DMS79 (cell line): ENCODE results near the gene SLC5A10.
"Not testable (repeated sequence)": the region's sequence is repeated elsewhere in the genome, so short reads cannot be mapped to it uniquely, and the experiment has no call there.

Experiments used
- DNase-seq: peaks from one replicate; lab custom pipeline; 2025; lab: John Stamatoyannopoulos, UW

The SLC5A10 gene

DNA sequence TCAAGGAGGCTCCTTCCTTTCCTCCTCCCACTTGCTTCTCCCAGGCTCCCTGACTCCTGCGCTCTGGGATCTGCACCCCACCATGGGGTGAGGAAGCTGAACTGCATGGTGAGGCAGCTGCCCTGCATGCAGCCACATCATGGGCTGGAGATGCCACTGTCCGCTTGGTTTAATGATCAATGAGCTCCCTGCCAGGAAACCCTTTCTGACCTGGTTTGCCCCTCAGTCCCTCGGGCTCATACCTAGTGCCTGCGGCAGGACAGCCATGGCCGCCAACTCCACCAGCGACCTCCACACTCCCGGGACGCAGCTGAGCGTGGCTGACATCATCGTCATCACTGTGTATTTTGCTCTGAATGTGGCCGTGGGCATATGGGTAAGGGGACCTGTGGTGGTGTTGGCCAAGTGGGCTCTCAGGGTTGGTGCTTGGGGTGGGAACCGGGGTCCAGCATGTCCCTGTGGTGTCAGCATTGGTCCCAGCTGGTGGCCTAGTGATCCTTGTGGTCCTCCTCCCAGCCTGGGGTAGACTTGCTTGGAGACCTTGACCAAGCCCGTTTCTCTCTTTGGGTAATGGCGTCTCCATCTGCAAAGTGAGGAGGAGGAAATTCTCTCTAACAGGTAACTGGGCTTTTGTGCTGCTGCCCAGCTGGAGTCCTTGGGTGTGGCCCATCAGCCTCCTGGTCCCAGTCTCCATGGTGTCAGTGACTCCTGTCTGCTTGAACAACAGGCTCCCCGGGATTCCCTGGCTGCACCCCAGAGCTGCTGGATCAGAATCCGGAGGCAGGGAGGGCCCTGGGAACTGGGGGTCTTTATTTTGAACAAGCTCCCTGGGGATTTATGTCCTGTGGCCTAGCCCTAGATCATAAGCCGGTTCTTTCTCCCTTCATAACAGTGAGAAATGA is at the start of gene SLC5A10:
Gene SLC5A10 (plus strand): TSS at position 225 of the 902 bp plus-strand sequence. CDS start 41 bp downstream, at position 266.
- DNase-seq: no peak

DNA sequence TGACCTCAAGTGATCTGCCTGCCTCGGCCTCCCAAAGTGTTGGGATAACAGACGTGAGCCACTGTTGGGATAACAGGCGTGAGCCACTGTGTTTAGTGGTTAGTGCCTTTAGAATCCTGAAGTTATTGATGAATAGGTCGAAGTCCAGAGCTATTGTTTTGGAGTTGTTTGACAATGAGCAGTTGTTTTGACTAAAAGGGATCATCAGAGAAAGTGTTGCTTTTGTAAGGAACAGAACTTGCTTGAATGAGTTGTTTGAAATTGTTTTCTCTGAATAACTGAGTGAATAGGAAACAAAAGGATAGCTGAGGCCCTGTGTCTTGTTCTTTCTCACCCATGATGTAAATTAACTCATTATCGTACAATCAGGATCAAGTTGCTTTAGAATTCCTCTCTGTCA is 47.5 kb upstream of the SLC5A10 start:
- DNase-seq: no peak

DNA sequence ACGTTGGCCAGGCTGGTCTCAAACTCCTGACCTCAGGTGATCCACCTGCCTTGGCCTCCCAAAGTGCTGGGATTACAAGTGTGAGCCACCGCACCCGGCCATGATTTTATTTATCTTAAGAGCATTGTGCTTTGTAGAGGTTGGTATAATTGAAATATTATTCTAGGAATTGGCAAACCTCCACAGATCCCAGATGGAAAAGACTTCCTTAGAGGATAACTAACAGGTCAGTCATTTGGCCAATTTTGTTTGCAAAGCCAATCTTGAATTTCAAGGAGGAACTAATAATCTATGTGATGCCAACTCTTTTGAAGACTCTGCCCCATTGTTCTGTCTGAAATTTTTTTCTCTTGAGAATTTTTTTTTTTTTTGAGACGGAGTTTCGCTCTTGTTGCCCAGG is 46.7 kb upstream of the SLC5A10 start:
- DNase-seq: no peak

DNA sequence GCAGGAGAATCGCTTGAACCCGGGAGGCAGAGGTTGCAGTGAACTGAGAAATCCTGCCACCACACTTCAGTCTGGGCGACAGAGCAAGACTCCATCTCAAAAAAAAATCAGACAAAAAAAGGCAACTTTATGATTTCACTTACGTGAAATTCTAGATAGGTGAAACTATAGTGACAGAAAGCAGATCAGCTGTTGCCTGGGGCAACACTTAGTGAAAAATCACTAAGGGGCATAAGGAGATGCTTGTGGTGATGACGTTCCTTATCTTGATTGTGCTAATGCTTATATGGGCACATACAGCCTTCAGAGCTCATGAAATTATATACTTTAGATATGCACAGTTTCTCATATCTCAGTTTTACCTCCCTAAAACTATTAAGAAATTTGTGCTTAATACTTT is 41.6 kb upstream of the SLC5A10 start:
- no peak for DNase-seq

DNA sequence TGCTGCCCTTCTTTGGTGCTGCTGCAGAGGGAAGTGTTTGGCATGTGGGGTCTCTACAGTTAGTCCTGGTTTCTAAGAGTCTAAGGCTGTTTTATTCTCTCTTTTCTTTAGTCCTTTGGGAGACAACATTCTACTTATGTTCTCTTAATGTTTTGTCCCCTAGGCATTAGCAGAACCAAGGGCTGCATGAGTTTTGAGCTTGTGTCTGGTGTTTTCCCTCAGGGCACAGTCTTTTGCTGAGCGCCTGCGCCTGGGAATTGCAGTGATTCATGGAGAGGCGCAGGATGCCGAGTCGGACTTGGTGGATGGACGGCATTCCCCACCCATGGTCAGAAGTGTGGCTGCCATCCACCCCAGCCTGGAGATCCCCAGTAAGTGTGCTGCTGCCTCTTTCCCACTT is 41.1 kb upstream of the SLC5A10 start:
- no peak for DNase-seq

DNA sequence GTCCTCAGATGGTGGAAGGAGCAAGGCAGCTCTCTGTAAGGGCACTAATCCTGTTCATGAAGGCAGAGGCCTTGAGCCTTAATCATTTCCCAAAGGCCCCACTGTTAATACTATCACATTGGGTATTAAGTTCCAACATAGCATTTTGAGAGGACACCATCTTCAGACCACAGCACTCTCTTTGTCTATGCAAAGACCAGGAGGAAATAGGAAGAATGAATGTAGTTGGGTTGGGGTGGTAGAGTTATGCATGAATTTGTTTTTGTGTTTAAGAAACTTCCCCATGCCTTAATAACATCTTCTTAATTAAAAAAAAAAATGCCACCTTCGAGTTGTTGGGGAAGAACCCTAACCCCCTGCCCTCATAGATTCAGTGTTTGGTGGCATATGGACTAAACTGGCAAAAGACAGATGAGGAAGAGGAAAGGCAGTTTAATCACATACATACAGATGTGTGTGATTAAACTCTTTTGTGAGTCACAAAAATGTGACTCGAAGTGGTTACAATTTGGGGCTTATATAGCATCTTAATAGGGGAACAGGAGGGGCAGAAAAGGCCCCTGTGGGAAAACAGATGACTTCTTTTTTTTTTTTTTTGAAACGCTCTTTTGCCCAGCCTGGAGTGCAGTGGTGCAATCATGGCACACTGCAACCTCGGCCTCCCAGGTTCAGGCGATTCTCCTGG is 35.0 kb upstream of the SLC5A10 start:
- DNase-seq: no peak

DNA sequence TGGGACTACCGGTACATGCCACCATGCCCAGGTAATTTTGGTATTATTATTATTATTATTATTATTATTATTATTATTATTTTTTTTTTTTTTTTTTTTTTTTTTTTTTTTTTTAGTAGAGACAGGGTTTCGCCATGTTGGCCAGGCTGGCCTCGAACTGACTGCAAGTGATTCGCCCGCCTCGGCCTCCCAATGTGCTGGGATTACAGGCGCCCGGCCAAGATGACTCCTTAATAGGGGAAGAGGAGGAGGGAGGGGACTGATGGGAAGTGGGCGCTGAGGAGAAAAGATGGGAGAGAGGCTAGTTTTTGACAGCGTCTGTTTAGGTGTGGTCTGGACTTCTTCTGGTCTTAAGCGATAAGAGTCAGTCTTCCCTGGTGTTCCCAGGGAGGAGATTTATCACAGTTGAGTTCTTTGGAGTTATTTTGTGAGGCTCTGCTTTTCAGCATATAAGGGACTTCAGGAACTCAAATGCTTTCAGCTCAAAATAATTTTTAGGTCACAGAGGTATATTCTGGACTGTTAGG is 34.4 kb upstream of the SLC5A10 start:
- DNase-seq: no peak

DNA sequence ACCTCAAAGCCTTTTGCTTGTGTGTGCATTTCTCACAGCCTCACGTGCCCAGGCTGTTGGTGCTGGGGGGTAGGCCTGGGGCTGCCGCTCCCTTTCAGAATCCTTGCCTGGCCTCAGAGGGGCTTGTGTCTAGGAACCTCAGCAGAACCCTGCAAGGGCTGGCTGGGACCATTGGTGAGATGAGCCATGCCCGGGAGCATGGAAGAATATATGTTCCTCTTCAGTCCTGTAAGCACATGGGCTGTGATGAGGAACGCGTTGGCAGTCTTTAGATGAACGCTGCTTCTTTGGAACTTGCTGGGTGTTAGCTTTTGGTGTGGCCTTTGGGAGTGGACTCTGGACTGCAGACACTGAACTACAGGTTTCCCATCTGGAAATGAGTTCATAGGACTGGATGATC is 32.0 kb upstream of the SLC5A10 start:
- DNase-seq: no peak

DNA sequence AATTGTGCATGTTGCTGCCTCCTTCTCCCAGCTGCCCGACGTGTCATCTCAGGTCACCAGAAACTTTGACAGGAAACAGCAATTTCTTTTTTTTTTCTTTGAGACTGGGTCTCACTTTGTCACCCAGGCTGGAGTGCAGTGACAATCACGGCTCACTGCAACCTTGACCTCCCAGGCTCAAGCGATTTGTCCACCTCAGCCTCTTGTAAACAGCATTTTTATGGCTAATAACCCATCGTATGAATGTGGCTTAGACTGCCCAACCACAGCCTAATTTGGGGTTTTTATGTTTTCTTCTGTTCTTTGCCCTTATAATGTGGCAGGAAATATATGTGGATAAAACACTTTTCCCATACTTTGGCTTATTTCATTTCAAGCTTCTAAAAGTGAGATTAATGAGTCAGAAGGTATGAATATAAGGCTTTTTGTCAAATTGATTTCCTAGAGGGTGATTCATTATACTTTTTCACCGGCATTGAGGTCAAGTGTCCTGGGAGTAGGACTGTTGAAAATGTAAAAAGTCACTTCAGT is 31.0 kb upstream of the SLC5A10 start:
- no peak for DNase-seq

DNA sequence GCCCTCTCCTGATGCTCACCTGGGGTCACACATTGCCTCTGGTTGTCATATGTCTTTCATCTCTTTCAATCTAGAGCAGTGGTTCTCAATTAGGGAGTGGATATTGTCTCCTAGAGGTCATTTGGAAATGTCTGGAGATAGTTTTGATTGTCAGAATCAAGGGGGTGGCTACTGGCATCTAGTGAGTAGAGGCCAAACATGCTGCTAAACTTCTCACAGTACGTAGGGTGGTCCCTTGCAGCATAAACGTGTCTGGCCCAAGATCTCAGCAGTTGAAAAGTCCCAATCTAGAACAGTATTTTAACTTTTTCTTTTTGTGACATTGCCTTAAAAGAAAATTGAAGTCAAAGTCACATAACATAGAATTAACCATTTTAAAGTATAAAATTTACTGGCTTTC is 30.5 kb upstream of the SLC5A10 start:
- DNase-seq: no peak

DNA sequence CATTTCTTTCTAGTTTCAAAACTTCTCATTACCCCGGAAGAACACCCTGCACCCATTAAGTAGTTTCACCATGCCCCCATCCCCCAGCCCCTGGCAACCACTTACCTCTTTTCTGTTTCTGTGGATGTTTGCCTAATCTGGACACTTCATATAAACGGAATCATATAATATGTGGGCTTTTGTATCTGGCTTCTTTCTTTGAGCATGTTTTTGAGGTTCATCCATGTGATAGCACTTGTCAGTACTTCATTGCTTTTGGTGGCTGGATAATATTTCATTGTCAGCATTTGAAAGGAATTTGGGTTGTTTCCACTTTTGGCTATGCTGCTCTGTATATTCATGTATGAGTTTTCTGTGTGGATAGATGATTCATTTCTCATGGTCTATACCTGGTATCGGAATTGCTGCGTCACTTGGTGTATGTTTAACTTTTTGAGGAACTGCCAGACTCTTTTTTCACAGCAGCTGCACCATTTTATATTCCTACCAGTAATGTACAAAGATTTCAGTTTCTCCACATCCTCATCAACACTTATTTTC is 30.0 kb upstream of the SLC5A10 start:
- DNase-seq: no peak

DNA sequence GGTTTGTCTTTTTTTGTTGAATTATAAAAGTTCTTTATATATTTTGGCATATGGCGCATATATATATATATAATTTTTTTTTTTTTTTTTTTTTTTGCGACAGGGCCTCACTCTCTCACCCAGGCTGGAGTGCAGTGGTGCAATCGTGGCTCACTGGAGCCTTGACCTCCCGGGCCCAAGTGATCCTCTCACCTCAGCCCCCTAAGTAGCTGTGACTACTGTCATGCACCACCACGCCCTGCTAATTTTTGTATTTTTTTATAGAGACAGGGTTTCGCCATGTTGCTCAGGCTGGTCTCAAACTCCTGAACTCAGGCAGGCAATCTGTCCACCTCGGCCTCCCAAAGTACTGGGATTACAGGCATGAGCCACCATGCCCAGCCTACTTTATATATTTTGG is 29.4 kb upstream of the SLC5A10 start:
- not testable (repeated sequence) for DNase-seq

DNA sequence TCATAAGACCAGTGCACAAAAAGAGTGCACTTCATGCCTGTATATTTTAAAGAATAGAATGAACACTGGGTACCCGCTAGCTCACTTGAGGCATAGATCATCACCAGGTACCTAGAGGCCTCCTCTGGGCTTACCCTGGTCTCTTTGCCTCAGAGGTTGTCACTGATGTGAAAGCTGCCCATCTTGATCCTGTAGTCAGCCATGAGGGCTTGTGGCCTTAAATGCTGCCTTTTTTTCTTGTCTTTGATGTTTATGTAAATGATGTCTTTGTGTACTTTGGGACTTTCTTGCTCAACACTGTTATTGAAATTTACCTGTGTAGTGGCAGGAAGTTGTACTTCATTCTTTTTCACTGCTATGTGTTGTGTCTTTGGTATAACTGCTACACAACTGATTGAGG is 26.8 kb upstream of the SLC5A10 start:
- no peak for DNase-seq

DNA sequence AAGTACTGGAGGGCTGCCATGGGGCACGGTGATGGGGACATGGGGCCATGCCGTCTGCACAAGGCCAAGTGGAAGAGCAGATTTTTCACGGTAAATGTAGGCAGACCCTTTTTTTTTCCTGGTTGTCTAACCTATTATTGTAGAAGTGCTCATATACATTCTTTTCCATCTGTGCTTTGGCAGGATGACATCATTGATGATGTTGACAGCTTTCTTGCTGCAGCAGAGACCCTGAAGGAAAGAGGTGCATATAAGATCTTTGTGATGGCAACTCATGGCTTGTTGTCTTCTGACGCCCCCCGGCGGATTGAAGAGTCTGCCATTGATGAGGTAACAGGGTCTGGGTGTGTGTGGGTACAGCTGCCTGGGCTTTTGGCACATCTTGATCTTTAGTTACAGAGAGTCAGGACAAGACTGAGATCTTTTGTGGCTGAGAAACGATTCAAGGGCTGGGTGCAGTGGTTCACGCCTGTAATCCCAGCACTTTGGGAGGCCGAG is 23.3 kb upstream of the SLC5A10 start:
- DNase-seq: no peak

DNA sequence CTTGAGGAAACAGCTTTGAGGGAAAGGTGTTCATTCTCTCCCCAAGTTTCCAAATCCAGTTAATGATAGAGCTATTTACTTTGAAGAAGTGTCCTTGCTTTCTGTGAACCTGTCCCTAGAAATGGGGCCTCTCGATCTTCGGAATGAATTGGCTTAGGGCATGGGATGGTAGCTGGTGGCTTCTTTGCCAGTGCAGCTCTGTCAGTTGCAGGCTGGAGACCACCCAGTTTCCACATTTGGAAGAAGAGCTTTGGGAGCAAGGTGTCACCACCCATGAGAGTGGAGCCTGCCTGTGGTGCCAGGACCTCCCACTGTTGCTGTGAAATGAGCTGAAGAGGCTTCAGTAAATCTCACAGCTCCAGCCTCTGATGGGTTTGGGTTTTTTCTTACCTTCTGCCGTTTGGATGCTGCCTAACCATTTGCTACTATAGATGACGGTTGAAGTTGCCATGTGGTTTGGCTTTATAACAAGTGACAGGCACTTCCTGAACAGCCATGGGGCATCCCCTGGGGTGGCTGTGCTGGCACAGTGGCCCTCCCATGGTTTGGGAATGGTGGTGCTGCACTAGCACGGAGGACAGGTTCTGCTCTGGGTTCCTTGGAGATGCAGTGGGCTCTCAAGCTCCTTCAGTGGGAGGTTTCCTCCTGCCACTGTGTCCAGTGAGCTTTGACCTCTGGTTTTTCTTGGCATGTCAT is 19.5 kb upstream of the SLC5A10 start:
- no peak for DNase-seq

DNA sequence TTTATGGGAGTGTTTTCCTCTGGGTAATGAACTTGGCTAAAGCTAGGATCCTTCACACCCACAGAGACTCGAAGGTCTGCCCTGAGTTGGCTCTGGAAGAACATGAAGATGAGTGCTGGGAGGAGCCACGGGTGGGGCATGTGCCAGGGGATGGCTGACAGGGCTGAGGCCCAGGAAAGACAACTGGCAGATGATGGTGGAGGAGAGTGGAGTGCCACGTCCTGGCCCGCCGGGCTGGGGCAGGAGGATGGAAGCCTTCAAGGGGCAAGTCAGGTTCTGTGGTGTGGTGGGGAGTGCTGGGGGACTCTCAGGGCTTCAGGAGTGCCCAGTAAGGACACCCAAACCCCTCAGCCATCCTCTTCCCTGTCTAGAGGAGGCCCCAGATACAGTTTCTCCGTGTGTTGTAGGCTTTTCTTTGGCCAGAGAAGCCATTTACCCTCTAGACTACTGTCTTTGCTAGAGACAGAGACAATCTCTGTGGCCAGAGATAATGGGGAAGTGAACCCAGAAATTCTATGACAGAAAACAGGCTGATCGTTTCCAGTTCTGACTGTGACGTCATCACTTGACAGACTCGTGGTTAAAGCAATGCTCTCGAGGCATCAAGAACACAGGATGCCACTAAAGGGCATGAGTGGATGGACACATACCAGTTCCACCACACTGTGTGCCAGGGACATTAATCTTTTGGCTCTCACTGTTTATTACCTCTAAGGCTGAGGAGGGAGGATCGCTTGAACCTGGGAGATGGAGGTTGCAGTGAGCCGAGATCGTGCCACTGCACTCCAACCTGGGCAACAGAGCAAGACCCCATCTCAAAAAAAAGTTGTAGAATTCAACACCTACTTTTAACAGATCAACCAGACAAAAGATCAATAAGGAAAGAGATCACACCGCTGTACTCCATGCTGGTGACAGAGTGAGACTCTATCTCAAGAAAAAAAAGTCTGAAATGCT is 18.6 kb upstream of the SLC5A10 start:
- no peak for DNase-seq

DNA sequence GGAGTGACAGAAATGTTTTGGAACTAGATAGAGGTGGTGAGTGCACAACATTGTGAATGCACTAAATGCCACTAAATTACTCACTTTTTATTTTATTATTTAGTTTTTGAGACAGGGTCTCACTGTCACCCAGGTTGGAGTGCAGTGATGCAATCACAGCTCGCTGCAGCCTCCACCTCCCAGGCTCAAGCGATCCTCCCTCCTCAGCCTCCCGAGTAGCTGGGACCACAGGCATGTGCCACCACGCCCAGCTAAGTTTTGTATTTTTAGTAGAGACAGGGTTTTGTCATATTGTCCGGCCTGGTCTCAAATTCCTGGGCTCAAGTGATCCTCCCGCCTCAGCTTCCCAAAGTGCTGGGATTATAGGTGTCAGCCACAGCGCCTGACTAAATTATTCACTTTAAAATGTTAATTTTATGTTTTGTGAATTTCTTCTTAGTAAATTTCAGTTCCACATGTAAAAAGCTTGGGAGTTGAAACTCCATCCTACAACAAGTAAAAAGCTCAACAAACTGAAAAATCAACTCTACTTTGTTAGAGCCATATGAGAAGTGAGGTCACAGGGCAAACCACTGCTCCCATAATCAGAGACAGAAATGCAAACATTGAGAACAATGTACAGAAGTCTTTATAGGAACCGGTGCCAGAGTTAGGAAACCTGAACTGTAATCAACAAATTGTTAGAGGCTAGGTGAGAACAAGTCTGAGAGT is 13.8 kb upstream of the SLC5A10 start:
- DNase-seq: no peak

DNA sequence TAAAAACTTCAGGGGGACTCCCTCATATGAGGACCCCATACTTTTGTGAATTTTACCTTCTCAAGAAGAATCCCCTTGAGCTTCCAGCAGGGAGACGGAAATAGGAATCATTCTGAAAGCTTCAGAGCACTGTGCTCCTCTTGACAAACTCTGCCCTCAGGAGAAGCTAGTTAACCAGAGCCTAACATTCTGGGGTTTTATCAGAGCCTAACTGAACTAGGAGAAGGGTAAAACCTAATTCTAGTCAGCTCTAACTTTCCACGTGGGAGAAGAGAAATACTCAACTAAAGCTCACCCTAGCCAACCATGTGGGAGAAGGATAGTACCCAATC is 13.3 kb upstream of the SLC5A10 start:
- no peak for DNase-seq

DNA sequence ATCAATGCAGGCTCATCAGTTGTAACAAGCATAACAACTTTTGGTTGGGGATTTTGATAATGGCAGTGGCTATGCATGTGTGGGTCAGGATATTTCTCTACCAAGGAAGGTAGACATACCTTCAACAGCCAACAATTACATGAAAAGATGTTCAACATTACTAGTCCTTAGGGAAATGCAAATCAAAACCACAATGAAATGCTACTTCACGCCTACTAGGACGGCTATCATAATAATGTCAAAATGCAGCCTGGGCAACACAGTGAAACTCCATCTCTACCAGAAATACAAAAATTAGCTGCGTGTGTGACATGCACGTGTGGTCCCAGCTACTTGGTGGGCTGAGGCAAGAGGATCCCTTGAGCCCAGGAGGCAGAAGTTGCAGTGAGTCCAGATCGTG is 7.3 kb upstream of the SLC5A10 start:
- DNase-seq: no peak

DNA sequence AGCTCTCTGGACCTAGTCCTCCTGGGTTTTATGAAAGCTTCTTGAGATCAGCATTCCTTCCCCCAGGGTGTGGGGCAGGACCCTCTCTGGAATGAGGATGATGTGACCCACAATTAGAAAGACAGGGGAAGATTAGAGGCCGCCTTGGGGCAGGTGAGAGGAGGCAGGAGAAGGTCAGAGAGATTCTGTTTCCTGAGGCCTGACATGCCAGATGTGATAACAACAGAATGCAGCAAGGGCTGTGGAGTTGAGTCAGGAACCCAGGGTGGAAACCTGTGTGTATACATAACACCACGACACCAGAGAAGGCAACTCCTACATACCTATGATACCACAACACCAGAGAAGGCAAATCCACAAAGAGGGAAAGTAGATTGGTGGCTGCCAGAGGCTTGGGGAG is 5.4 kb upstream of the SLC5A10 start:
- DNase-seq: no peak
